Mucosa of stomach (tissue), 1 donor: ENCODE results near the gene SORCS2.
"Not testable (repeated sequence)": the region's sequence is repeated elsewhere in the genome, so short reads cannot be mapped to it uniquely, and the experiment has no call there.

ENCODE experiments used
- H3K27me3 ChIP-seq: one replicate; pipeline ENCODE4 v1.7.0; 2013; ENCODE audit warnings: mild to moderate bottlenecking, low read length; ENCODE audit not compliant: control insufficient read depth, insufficient read depth
- H3K36me3 ChIP-seq: one replicate; pipeline ENCODE4 v1.7.0; 2013; ENCODE audit warnings: low read length; ENCODE audit not compliant: control insufficient read depth, insufficient read depth
- H3K4me1 ChIP-seq: one replicate; pipeline ENCODE4 v1.7.0; 2013; ENCODE audit warnings: mild to moderate bottlenecking, low read length; ENCODE audit not compliant: control insufficient read depth, insufficient read depth
- H3K4me3 ChIP-seq: one replicate; pipeline ENCODE4 v1.7.0; 2013; ENCODE audit warnings: low read length
- H3K9ac ChIP-seq: one replicate; pipeline ENCODE4 v1.7.0; 2013; ENCODE audit warnings: mild to moderate bottlenecking, low read length, moderate library complexity
- H3K9me3 ChIP-seq: one replicate; pipeline ENCODE4 v1.7.0; 2013; ENCODE audit warnings: mild to moderate bottlenecking, low read length, moderate library complexity; ENCODE audit not compliant: control insufficient read depth
- donor health status: Pancreatic carcinoma.

The SORCS2 gene

DNA sequence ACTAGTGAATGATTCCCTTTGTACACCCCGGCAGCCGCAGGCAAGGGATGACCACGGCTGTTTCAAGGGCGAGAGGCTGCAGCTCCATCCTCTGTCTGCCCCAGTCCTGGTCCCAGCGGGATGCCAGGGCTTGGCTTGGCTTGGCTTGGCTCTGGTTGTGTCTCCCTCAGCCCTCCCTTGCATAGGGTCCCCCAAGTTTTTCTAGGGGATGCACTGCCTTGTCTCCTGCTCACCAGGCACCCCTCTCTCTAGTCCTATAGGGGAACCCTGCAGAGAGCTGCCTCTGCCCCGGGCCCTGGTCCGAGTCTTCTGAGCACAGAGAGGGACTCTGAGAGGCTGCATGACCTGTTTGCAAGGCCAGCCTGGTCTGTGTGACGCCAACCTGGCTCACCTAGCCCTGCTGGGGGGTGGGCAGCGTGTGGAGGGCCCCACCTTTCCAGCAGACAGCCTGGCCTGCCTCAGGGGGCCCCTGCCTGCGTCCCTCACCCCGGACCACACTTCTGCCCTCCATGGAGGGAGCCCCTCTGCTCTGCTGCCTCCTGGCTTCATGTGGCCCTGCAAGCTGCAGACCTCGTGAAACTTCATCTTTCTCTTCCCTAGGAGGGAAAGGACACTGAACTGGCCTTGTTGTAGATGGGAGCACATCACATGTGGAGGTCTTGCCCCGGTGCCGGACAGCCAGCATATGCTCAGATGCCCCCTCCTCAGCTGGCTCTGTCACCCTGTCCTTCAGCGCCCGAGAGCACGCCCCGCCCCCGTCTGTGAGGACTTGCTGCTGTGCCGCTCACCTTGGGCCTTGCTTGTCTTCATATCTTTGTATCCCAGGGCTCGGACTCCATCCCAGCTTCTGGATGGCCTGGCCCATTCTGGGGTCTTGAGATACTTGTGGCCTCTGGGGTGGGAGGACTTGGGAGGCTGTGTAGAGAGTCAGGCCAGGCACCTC is 16.4 kb downstream of the SORCS2 start:
- no peaks in the 10 kb centered on the region for H3K9me3 ChIP-seq
- H3K4me1 ChIP-seq: peaks cover 11% of the 10 kb centered on the region
- no peak overlapping the region for H3K9ac ChIP-seq
- no peaks in the 10 kb centered on the region for H3K27me3 ChIP-seq
- H3K4me3 ChIP-seq: no peak overlapping the region
- no peaks in the 10 kb centered on the region for H3K36me3 ChIP-seq

DNA sequence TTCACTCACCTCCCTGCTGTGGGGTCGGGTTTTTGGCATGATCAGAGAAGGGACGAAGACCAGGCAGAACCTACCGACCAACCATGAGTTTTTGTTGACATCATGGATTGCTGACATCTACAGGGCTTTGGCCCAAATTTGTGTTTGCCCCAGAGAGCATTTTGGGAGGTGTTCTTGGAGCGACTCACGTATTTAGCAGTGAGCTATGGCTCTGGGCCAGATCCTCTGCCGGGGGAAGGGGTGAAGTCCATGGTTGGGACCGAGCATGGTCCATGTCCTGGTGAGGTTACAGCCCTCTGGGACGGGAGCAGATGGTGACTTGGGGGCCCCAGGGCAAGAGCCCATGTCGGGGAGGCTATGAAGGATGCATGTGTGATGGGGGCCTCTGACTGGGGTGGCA is 17.4 kb downstream of the SORCS2 start:
- Histone ChIP-seq H3K36me3 (no peaks in the 10 kb centered on the region), H3K27me3 (no peaks in the 10 kb centered on the region), H3K9ac (no peak overlapping the region), H3K9me3 (peaks cover 3% of the 10 kb centered on the region), H3K4me1 (peaks cover 11% of the 10 kb centered on the region), H3K4me3 (no peak overlapping the region)

DNA sequence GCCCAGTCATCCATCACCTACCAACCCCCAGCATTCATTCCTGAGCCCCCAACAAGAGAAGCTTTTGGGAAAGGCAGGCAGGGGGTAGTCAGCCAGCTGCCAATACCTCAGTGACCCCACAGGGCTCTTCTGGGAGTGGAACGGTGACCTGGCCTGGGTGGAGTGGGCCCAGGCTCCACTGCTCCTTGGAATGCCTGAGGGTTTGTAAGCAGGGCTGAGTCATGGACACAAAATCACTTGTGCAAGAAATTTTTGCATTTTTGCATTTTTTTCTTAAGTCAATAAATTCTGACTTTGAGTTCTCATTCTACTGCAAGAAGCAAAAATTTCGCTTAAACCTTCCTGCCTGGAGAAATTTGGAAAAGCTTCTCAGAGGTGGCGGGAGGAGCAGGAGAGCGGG is 18.5 kb downstream of the SORCS2 start:
- no peak overlapping the region for H3K4me3 ChIP-seq
- H3K9ac ChIP-seq: no peak overlapping the region
- peaks cover 3% of the 10 kb centered on the region for H3K9me3 ChIP-seq
- peaks cover 11% of the 10 kb centered on the region for H3K4me1 ChIP-seq
- no peaks in the 10 kb centered on the region for H3K36me3 ChIP-seq
- H3K27me3 ChIP-seq: no peaks in the 10 kb centered on the region

DNA sequence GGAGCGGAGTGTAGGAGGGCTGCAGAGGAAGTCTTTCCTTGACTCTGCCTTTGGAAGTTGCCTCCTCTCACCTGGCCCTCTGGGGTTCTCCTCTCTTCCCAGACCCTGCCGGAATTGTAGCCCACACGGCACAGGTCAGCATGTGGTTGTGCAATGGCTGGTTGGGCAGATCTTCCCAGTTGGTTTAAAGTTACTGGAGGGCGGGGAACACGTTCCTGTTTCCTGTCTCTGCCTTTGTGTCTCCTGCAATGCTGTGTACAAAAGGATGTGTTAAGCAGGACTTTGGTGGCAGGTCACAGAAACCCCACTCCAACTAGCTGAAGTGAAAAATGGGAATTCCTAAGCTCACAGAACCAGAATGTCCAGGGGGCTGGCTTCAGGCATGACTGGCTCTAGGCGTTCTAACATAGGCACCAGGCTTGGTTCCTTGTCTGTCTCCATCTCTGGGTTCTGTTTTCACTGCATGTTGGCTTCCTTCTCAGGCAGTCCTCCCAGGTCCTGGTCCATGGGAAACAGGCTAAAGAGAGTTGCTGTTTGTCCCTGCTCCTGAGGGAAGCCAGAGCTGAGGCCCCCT is 19.9 kb downstream of the SORCS2 start:
- H3K4me1 ChIP-seq: no peaks in the 10 kb centered on the region

DNA sequence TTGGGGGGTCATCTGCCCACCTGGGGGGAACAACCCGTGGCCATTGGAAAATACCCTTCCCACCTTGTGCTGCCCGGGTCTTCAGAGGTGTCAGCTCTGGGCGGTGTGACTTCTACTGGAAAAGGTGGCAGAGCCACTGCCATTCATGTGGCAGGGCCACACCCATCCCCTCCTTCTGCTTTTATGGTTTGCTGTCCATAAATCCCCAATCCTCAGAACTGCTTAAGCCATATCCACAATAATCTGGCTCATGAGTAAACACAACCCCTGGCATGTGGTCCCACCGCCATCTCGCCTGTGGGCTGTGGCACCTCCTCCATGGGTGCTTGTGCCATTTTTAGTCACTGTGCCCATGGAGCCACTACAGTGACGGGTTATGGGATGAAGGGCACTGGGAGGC is 20.6 kb downstream of the SORCS2 start:
- Histone ChIP-seq H3K36me3 (no peaks in the 10 kb centered on the region), H3K27me3 (no peaks in the 10 kb centered on the region), H3K4me1 (peaks cover 6% of the 10 kb centered on the region), H3K9me3 (peaks cover 3% of the 10 kb centered on the region), H3K9ac (no peak overlapping the region), H3K4me3 (no peak overlapping the region)

More for the DNA sequence above, 19.9 kb downstream of the SORCS2 start:
- Histone ChIP-seq H3K9ac (no peak overlapping the region), H3K36me3 (no peaks in the 10 kb centered on the region), H3K27me3 (no peaks in the 10 kb centered on the region), H3K4me3 (no peak overlapping the region), H3K9me3 (peaks cover 3% of the 10 kb centered on the region)

DNA sequence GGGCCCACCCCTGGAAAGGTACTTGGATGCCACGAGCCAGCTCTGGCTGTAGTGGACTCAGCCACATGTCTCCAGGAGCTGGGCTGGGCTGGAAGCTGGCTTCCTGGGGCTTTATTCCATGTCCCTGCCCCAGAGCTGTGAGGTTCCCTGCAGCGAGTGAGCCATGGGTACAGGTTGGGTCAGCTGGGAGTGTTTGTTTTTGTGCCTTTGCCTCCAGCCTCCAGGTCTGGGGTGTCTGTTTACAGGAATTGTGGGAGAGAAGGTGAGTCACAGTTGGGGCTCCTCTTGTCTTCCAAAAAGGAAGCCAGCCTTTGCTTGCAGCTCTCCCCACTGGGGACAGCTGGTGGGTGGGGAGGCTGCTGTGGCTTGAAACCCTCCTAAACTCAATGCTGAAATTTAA is 21.5 kb downstream of the SORCS2 start:
- H3K4me3 ChIP-seq: no peak overlapping the region
- peaks cover 3% of the 10 kb centered on the region for H3K9me3 ChIP-seq
- no peaks in the 10 kb centered on the region for H3K27me3 ChIP-seq
- H3K9ac ChIP-seq: no peak overlapping the region
- H3K4me1 ChIP-seq: peaks cover 9% of the 10 kb centered on the region
- H3K36me3 ChIP-seq: no peaks in the 10 kb centered on the region

DNA sequence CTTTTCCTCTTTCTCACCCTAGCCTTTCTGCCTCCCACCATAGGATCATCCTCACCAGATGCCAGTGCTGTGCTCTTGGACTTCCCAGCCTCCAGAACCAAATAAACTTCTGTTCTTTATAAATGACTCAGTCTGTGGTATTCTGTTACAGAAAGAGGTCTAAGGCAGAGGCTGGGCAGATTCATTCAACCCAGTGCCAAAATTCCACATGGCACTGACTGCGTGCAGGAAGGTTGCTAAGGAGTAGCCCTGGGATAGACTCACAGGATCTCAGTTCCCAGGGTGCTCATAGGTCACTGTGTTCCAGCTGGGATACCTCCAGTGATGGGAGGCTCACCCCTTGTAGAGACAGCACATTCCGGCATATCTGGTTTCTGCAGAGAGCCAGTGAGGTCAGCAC is 22.0 kb downstream of the SORCS2 start:
- Histone ChIP-seq H3K9me3 (peaks cover 3% of the 10 kb centered on the region), H3K4me1 (peaks cover 9% of the 10 kb centered on the region), H3K36me3 (no peaks in the 10 kb centered on the region), H3K4me3 (no peak overlapping the region), H3K27me3 (no peaks in the 10 kb centered on the region), H3K9ac (no peak overlapping the region)

DNA sequence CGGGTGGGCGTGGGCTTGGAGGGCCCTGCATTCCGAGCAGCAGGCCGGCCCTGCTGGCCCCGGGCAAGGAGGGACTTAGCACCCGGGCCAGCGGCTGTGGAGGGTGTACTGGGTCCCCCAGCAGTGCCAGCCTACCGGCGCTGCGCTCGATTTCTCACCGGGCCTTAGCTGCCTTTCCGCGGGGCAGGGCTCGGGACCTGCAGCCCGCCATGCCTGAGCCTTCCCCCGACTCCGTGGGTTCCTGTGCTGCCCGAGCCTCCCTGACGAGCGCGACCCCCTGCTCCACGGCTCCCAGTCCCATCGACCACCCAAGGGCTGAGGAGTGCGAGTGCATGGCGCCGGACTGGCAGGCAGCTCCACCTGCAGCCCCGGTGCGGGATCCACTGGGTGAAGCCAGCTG is 22.8 kb downstream of the SORCS2 start:
- H3K27me3 ChIP-seq, H3K4me3 ChIP-seq, H3K9ac ChIP-seq, H3K9me3 ChIP-seq, H3K36me3 ChIP-seq, H3K4me1 ChIP-seq: not testable (repeated sequence)

DNA sequence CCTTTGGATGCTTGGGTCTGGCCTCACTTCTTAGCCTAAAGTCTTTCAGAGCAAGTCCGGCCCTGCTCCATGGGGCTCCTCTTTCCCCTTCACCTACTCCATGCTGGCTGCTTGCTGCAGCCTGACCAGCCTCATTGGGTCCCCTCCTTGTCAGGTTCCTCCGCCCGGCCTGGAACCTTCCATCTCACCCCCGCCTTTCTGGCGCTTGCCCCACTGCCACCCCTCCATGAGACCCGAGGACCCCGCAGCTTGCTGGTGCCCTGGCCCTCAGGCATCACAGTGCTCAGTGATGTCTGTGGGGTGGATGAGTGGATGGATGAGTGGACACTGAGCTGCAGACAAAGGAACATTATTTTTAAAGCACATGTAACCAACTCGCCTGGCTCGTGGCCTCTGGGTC is 24.7 kb downstream of the SORCS2 start:
- H3K36me3 ChIP-seq: no peaks in the 10 kb centered on the region
- H3K27me3 ChIP-seq: no peaks in the 10 kb centered on the region
- no peak overlapping the region for H3K9ac ChIP-seq
- H3K4me3 ChIP-seq: no peak overlapping the region
- peaks cover 9% of the 10 kb centered on the region for H3K4me1 ChIP-seq
- H3K9me3 ChIP-seq: peaks cover 3% of the 10 kb centered on the region

DNA sequence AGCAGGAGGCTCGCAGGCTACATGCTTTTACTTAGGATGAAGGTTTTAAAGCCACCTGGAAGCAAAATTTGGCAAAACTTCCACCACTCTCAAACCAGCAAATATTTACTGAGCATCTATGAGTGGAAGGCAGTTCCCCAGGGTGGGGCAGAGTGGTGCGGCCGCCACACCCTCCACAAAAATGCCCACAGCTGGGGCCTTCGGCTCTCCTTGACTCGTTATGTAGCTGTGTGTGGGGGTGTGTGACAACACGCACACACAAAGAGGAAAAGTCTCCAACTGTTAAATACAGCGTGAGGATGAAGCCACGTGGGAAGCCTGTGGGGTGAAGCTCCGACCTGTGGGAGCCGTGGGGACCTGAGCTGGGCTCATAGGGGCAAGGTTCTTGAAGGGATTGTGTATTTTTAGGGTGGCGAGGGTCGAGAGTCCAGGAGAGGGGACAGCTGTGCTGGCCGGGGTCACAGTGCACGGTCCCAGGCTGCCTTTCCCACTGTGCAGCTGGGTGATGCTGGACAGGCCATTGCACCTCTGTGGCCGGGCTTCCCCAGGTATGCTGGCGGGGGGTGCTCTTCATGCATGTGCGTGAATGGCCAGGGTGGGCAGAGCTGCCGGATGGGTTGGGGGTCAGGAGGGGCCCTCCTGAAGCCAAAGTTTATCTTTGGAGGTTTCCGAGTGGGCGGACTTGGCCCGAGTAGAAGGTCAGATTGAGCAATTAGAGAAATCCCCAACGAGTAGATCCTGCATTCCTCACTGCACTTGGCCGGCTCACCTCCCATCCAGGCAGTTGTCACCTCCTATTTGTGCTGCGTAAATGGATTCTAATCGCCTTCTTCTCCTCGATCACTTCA is 25.4 kb downstream of the SORCS2 start:
- Histone ChIP-seq H3K4me3 (no peak overlapping the region), H3K9ac (no peak overlapping the region), H3K27me3 (no peaks in the 10 kb centered on the region), H3K36me3 (no peaks in the 10 kb centered on the region), H3K9me3 (peaks cover 3% of the 10 kb centered on the region), H3K4me1 (peaks cover 9% of the 10 kb centered on the region)

DNA sequence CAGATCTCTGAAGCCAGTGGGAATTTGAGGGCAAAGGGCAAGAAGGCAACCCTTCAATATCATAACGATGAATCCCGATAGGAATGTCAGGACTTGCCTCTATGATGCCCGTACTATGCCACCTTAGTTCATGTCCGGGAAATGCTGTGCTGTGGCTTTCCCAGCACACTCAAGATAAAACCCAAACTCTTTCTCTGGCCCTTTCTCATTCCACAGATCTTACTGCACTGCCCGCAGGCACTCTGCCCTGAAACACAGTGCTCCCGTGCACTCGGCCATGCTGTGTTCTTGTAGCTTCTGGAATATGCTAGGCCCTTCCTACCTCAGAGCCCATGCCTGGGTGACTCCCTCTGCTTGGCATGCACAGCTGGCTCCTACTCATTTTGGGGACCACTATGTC is 26.3 kb downstream of the SORCS2 start:
- peaks cover 9% of the 10 kb centered on the region for H3K4me1 ChIP-seq
- peaks cover 3% of the 10 kb centered on the region for H3K9me3 ChIP-seq
- H3K9ac ChIP-seq: no peak overlapping the region
- H3K36me3 ChIP-seq: no peaks in the 10 kb centered on the region
- H3K4me3 ChIP-seq: no peak overlapping the region
- H3K27me3 ChIP-seq: no peaks in the 10 kb centered on the region

DNA sequence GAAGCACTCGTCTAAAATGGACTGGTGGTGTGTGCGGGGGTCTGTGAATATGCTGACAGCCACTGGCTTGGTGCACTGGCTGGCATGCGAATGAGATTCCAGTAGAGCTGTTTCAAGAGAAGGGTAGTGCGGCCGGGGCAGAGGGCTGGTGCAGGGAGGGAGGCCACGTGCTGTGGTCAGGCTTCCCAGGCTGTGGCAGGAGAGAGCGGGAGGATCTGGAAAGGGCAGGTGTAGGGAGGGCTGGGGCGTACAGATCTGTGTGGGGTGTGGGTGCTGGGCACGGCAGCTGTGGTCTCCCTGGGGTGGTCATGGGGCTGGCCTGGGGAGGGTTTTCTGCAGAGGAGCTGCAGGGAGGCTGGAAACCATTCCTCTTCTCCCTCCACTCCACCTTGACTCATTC is 30.2 kb downstream of the SORCS2 start:
- H3K36me3 ChIP-seq: no peaks in the 10 kb centered on the region
- no peaks in the 10 kb centered on the region for H3K9me3 ChIP-seq
- no peak overlapping the region for H3K9ac ChIP-seq
- H3K27me3 ChIP-seq: no peaks in the 10 kb centered on the region
- H3K4me1 ChIP-seq: peaks cover 7% of the 10 kb centered on the region
- no peak overlapping the region for H3K4me3 ChIP-seq
